Measurements from ENCODE around the gene RPL26.
A peak's percentile ranks its signal among the peaks of the same experiment; 100 is the strongest.

The RPL26 gene

GRCh38 chr17:8421571-8421970 lies 38.6 kb upstream of the RPL26 start:
- no peak overlapping the region for H2BK5ac ChIP-seq (ENCODE audit: low read depth, low read length, poor library complexity, severe bottlenecking)
- no peak overlapping the region for H3K14ac ChIP-seq (ENCODE audit: low read length in 2 of 2)
- no peak overlapping the region for H3K27ac ChIP-seq (ENCODE audit: low read length, poor library complexity, severe bottlenecking)
- H3K36me3 ChIP-seq (ENCODE audit: control insufficient read depth in 1 of 2, insufficient read depth in 2 of 2, low read depth in 1 of 2, low read length in 2 of 2), result no peaks in the 10 kb centered on the region
- H3K4me2 ChIP-seq (ENCODE audit: low read length, poor library complexity, severe bottlenecking), result no peak overlapping the region
- no peak overlapping the region for H3K9ac ChIP-seq (ENCODE audit: low read length)
- no peak overlapping the region for H2BK12ac ChIP-seq (ENCODE audit: low read length in 2 of 2)
- H3K79me1 ChIP-seq (replicated peaks; ENCODE audit: low read length, poor library complexity, severe bottlenecking), result no peaks in the 10 kb centered on the region
- H2AFZ ChIP-seq (ENCODE audit: low read depth, low read length), result no peak overlapping the region
- H3K18ac ChIP-seq (ENCODE audit: low read depth in 1 of 2, low read length in 2 of 2), result no peak overlapping the region
- H4K91ac ChIP-seq (ENCODE audit: low read length), result no peak overlapping the region
- no peak overlapping the region for H2AK5ac ChIP-seq (ENCODE audit: low read length, severe bottlenecking)
- DNase-seq, result no peak
- WGBS, result 71% methylated on average over 3 of the region's 3 CpGs
- H3K23ac ChIP-seq (ENCODE audit: low read length in 2 of 2), result no peak overlapping the region
- H3K4ac ChIP-seq (ENCODE audit: low read depth in 1 of 2, low read length in 2 of 2), result no peak overlapping the region
- H3K4me1 ChIP-seq (ENCODE audit: control insufficient read depth, insufficient read depth, low read depth, low read length), result no peaks in the 10 kb centered on the region
- H3K27me3 ChIP-seq (ENCODE audit: control insufficient read depth in 1 of 2, insufficient read depth in 1 of 2, low read length in 2 of 2), result peaks cover 9 to 16% of the 10 kb centered on the region in 2 experiments
- no peak overlapping the region for H4K8ac ChIP-seq (ENCODE audit: low read length)
- H3K9me3 ChIP-seq (ENCODE audit: control insufficient read depth, low read length), result no peaks in the 10 kb centered on the region
- no peak overlapping the region for H2BK120ac ChIP-seq (ENCODE audit: low read depth, low read length)
- no peak overlapping the region for H2BK15ac ChIP-seq (ENCODE audit: low read depth, poor library complexity, severe bottlenecking)
- no peak overlapping the region for H3K4me3 ChIP-seq (ENCODE audit: insufficient read depth in 1 of 2, low read depth in 1 of 2, low read length in 2 of 2)

DNA sequence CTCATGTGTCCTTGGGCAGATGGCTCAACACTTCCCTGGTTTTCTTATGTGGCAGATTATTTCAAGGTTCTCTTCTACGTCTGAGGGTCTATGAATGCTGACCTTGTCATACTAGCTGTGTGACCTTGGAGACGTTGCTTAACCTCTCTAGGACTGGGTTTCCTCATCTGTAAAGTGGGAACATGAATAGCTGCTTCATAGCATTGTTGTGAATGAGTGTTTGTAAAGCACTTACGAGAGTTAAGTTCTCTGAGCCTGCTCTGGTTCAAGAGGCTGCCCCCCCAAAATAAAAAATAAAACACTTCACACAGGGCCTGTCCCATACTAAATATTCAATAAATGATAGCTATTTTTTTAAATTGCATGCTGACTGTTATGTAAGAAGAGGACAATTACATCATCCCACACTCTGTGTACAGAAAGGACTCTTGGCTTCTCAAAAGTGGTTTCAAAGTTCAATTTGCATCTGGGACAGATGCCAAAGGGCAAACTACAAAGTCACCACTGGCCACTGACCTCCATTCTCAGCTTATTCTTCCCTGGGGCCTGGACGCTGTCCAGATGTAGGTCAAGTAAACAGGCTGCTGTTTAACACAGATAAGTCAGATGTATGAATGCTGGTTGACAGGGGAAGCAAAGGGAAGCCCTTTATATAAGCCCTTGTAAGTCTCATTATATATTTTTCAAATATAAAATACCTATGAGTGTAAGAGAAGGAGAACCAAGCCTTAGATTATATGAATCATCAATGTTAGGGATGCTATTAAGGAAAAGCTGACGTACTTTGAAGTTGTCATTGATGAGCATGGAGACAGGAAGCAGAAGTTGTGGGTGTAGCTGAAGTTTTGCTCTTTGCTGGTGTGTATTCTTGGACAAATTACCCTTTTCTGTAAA lies 37.3 kb upstream of the RPL26 start:
- H3K9ac ChIP-seq (ENCODE audit: low read length), result peak overlapping the region; percentile 25
- no peaks in the 10 kb centered on the region for H3K79me1 ChIP-seq (replicated peaks; ENCODE audit: low read length, poor library complexity, severe bottlenecking)
- H3K18ac ChIP-seq (ENCODE audit: low read depth in 1 of 2, low read length in 2 of 2), result no peak overlapping the region
- H3K23ac ChIP-seq (ENCODE audit: low read length in 2 of 2), result no peak overlapping the region
- no peak overlapping the region for H4K91ac ChIP-seq (ENCODE audit: low read length)
- no peak overlapping the region for H3K14ac ChIP-seq (ENCODE audit: low read length in 2 of 2)
- peaks cover 13 to 16% of the 10 kb centered on the region in 2 experiments for H3K27me3 ChIP-seq (ENCODE audit: control insufficient read depth in 1 of 2, insufficient read depth in 1 of 2, low read length in 2 of 2)
- no peaks in the 10 kb centered on the region for H3K9me3 ChIP-seq (ENCODE audit: control insufficient read depth, low read length)
- no peak overlapping the region for H2BK120ac ChIP-seq (ENCODE audit: low read depth, low read length)
- H2AFZ ChIP-seq (ENCODE audit: low read depth, low read length), result no peak overlapping the region
- H3K4me2 ChIP-seq (ENCODE audit: low read length, poor library complexity, severe bottlenecking), result no peak overlapping the region
- no peak overlapping the region for H2AK5ac ChIP-seq (ENCODE audit: low read length, severe bottlenecking)
- WGBS, result 35% methylated on average over 3 of the region's 5 CpGs
- H2BK12ac ChIP-seq (ENCODE audit: low read length in 2 of 2), result peak overlapping the region in 1 of 2 experiments; percentile 56
- H3K4ac ChIP-seq (ENCODE audit: low read depth in 1 of 2, low read length in 2 of 2), result no peak overlapping the region
- peak; percentile 80 for DNase-seq
- H3K4me1 ChIP-seq (ENCODE audit: control insufficient read depth, insufficient read depth, low read depth, low read length), result no peaks in the 10 kb centered on the region
- H2BK5ac ChIP-seq (ENCODE audit: low read depth, low read length, poor library complexity, severe bottlenecking), result no peak overlapping the region
- no peak overlapping the region for H3K27ac ChIP-seq (ENCODE audit: low read length, poor library complexity, severe bottlenecking)
- no peaks in the 10 kb centered on the region for H3K36me3 ChIP-seq (ENCODE audit: control insufficient read depth in 1 of 2, insufficient read depth in 2 of 2, low read depth in 1 of 2, low read length in 2 of 2)
- H3K4me3 ChIP-seq (ENCODE audit: insufficient read depth in 1 of 2, low read depth in 1 of 2, low read length in 2 of 2), result no peak overlapping the region
- H2BK15ac ChIP-seq (ENCODE audit: low read depth, poor library complexity, severe bottlenecking), result no peak overlapping the region
- no peak overlapping the region for H4K8ac ChIP-seq (ENCODE audit: low read length)

DNA sequence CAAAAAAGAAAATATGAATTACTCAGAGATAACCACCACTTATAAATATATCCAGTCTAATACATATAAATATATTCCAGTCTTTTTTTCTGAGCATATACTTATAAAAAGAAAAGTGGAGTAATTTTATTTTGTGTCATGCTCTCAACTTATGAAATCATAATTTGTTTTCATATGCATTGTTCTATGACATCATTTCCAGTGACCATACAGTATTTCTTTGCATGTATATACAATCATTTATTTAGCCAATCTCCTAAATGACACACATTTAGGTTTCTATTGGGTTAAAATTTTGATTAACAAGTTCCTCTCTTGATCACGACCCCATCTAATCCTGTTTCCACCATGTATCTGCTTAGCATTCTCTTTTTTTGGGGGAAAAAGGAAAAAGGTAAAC lies 36.3 kb upstream of the RPL26 start:
- no peak overlapping the region for H4K91ac ChIP-seq (ENCODE audit: low read length)
- H3K4me1 ChIP-seq (ENCODE audit: control insufficient read depth, insufficient read depth, low read depth, low read length), result no peaks in the 10 kb centered on the region
- H3K9ac ChIP-seq (ENCODE audit: low read length), result no peak overlapping the region
- peaks cover 13 to 19% of the 10 kb centered on the region in 2 experiments for H3K27me3 ChIP-seq (ENCODE audit: control insufficient read depth in 1 of 2, insufficient read depth in 1 of 2, low read length in 2 of 2)
- H3K4me2 ChIP-seq (ENCODE audit: low read length, poor library complexity, severe bottlenecking), result no peak overlapping the region
- H2BK12ac ChIP-seq (ENCODE audit: low read length in 2 of 2), result no peak overlapping the region
- H3K4me3 ChIP-seq (ENCODE audit: insufficient read depth in 1 of 2, low read depth in 1 of 2, low read length in 2 of 2), result no peak overlapping the region
- no peak overlapping the region for H3K23ac ChIP-seq (ENCODE audit: low read length in 2 of 2)
- H2BK120ac ChIP-seq (ENCODE audit: low read depth, low read length), result no peak overlapping the region
- no peak overlapping the region for H3K14ac ChIP-seq (ENCODE audit: low read length in 2 of 2)
- no peak overlapping the region for H4K8ac ChIP-seq (ENCODE audit: low read length)
- no peaks in the 10 kb centered on the region for H3K36me3 ChIP-seq (ENCODE audit: control insufficient read depth in 1 of 2, insufficient read depth in 2 of 2, low read depth in 1 of 2, low read length in 2 of 2)
- no peak overlapping the region for H2BK5ac ChIP-seq (ENCODE audit: low read depth, low read length, poor library complexity, severe bottlenecking)
- H3K4ac ChIP-seq (ENCODE audit: low read depth in 1 of 2, low read length in 2 of 2), result no peak overlapping the region
- no peak overlapping the region for H3K18ac ChIP-seq (ENCODE audit: low read depth in 1 of 2, low read length in 2 of 2)
- no peak for DNase-seq
- no peak overlapping the region for H2BK15ac ChIP-seq (ENCODE audit: low read depth, poor library complexity, severe bottlenecking)
- H3K27ac ChIP-seq (ENCODE audit: low read length, poor library complexity, severe bottlenecking), result no peak overlapping the region
- H3K9me3 ChIP-seq (ENCODE audit: control insufficient read depth, low read length), result no peaks in the 10 kb centered on the region
- H2AFZ ChIP-seq (ENCODE audit: low read depth, low read length), result no peak overlapping the region
- no peaks in the 10 kb centered on the region for H3K79me1 ChIP-seq (replicated peaks; ENCODE audit: low read length, poor library complexity, severe bottlenecking)
- H2AK5ac ChIP-seq (ENCODE audit: low read length, severe bottlenecking), result no peak overlapping the region
- no CpG with 5 or more reads among the region's 1 CpG for WGBS

DNA sequence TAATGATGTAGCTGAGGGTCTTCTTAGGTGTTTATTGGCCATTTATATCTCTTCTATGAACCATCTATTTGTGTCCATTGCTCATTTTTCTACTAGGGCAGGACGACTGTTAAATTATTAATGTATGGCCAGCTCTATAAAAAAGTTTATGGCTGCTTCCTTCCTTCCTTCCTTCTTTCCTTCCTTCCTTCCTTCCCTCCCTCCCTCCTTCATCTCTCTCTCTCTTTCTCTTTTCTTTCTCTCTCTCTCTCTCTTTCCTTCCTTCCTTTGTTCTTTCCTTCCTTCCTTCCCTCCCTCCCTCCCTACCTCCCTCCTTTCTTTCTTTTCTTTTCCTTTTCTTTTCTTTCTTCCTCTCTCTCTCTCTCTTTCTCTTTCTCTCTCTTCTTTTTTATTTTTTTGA lies 35.5 kb upstream of the RPL26 start:
- no peak overlapping the region for H2AK5ac ChIP-seq (ENCODE audit: low read length, severe bottlenecking)
- H4K91ac ChIP-seq (ENCODE audit: low read length), result no peak overlapping the region
- H3K9ac ChIP-seq (ENCODE audit: low read length), result no peak overlapping the region
- no peaks in the 10 kb centered on the region for H3K36me3 ChIP-seq (ENCODE audit: control insufficient read depth in 1 of 2, insufficient read depth in 2 of 2, low read depth in 1 of 2, low read length in 2 of 2)
- no peak for DNase-seq
- 85% methylated on average over 1 of the region's 1 CpG for WGBS
- H4K8ac ChIP-seq (ENCODE audit: low read length), result no peak overlapping the region
- no peak overlapping the region for H3K4me3 ChIP-seq (ENCODE audit: insufficient read depth in 1 of 2, low read depth in 1 of 2, low read length in 2 of 2)
- H3K14ac ChIP-seq (ENCODE audit: low read length in 2 of 2), result no peak overlapping the region
- H2BK120ac ChIP-seq (ENCODE audit: low read depth, low read length), result no peak overlapping the region
- H2BK12ac ChIP-seq (ENCODE audit: low read length in 2 of 2), result no peak overlapping the region
- H2AFZ ChIP-seq (ENCODE audit: low read depth, low read length), result no peak overlapping the region
- H3K79me1 ChIP-seq (replicated peaks; ENCODE audit: low read length, poor library complexity, severe bottlenecking), result no peaks in the 10 kb centered on the region
- peaks cover 13 to 19% of the 10 kb centered on the region in 2 experiments for H3K27me3 ChIP-seq (ENCODE audit: control insufficient read depth in 1 of 2, insufficient read depth in 1 of 2, low read length in 2 of 2)
- H3K9me3 ChIP-seq (ENCODE audit: control insufficient read depth, low read length), result no peaks in the 10 kb centered on the region
- no peak overlapping the region for H2BK15ac ChIP-seq (ENCODE audit: low read depth, poor library complexity, severe bottlenecking)
- H2BK5ac ChIP-seq (ENCODE audit: low read depth, low read length, poor library complexity, severe bottlenecking), result no peak overlapping the region
- H3K27ac ChIP-seq (ENCODE audit: low read length, poor library complexity, severe bottlenecking), result no peak overlapping the region
- H3K4me1 ChIP-seq (ENCODE audit: control insufficient read depth, insufficient read depth, low read depth, low read length), result no peaks in the 10 kb centered on the region
- H3K18ac ChIP-seq (ENCODE audit: low read depth in 1 of 2, low read length in 2 of 2), result no peak overlapping the region
- no peak overlapping the region for H3K4me2 ChIP-seq (ENCODE audit: low read length, poor library complexity, severe bottlenecking)
- no peak overlapping the region for H3K23ac ChIP-seq (ENCODE audit: low read length in 2 of 2)
- H3K4ac ChIP-seq (ENCODE audit: low read depth in 1 of 2, low read length in 2 of 2), result no peak overlapping the region
